PFSK-1 (cell line): Measurements from ENCODE around the gene BPIFB3. TPM values are rescaled to one million over a fixed set of nuclear protein-coding genes. Genes with fewer than 3 reads are reported as not detected.

Experiments
- FOXP2 ChIP-seq: optimal IDR thresholded peaks from 2 replicates; pipeline ENCODE3; 2011; ENCODE audit warnings: borderline replicate concordance, control low read depth, inconsistent platforms; ENCODE audit not compliant: insufficient read depth; ENCODE audit errors: extremely low read length, extremely low read depth
- POLR2AphosphoS5 ChIP-seq: IDR thresholded peaks from 2 replicates; pipeline ENCODE4 v1.6.1; 2012; ENCODE audit warnings: low read depth, mild to moderate bottlenecking, control low read depth, low read length, moderate library complexity
- REST ChIP-seq, 2 experiments: IDR thresholded peaks; 2 replicates each; pipeline versions ENCODE4 v1.6.1 to v1.8.0; 2011 to 2012; ENCODE audit warnings: low read depth in 2 of 2, low read length in 2 of 2, control low read depth in 1 of 2, inconsistent platforms in 1 of 2, mild to moderate bottlenecking in 1 of 2, moderate library complexity in 1 of 2; ENCODE audit not compliant: insufficient read depth in 1 of 2
- SIN3A ChIP-seq: IDR thresholded peaks from 2 replicates; pipeline ENCODE4 v1.6.1; 2012; ENCODE audit warnings: mild to moderate bottlenecking, low read length, moderate library complexity, borderline replicate concordance; ENCODE audit not compliant: insufficient read depth
- TAF1 ChIP-seq: IDR thresholded peaks from 2 replicates; pipeline ENCODE4 v1.6.1; 2012; ENCODE audit warnings: low read length, control low read depth, borderline replicate concordance; ENCODE audit not compliant: insufficient read depth
- polyA plus RNA-seq: library from polyadenylated mRNA; unstranded; fragments of >200 nt; gene quantifications from one replicate; pipeline ENCODE4 v1.2.1, GENCODE V29; 2012; ENCODE audit warnings: low read depth, missing spikeins; ENCODE audit not compliant: insufficient read length

Gene BPIFB3
- not detected for polyA plus RNA-seq

GRCh38 chr20:33053291-33054106 lies at the start of gene BPIFB3:
Gene BPIFB3 (plus strand): TSS chr20:33053903. CDS start chr20:33055436, 1,533 bp downstream.
- no peak for TF ChIP-seq TAF1
- TF ChIP-seq POLR2AphosphoS5: no peak
- no peak for TF ChIP-seq SIN3A
- no peak for TF ChIP-seq REST (IDR thresholded peaks at IDR 0.05; ENCODE audit: insufficient read depth in 1 of 2, low read depth in 2 of 2, low read length in 2 of 2)
- no peak for TF ChIP-seq FOXP2

GRCh38 chr20:33004141-33004751 lies 49.5 kb upstream of the BPIFB3 start, which contains the start of gene SUN5:
Gene SUN5 (minus strand): TSS chr20:33004433. CDS start chr20:33004340, 93 bp downstream.
- no peak for TF ChIP-seq FOXP2

GRCh38 chr20:33005132-33005566 lies 48.6 kb upstream of the BPIFB3 start:
- TF ChIP-seq POLR2AphosphoS5 (no peak), FOXP2 (no peak), REST (IDR thresholded peaks at IDR 0.05; ENCODE audit: insufficient read depth in 1 of 2, low read depth in 2 of 2, low read length in 2 of 2) (no peak), SIN3A (no peak), TAF1 (no peak)

- TF ChIP-seq POLR2AphosphoS5 (no peak), FOXP2 (no peak), TAF1 (no peak), REST (IDR thresholded peaks at IDR 0.05; ENCODE audit: insufficient read depth in 1 of 2, low read depth in 2 of 2, low read length in 2 of 2) (no peak), SIN3A (no peak)
Observed at GRCh38 chr20:33005908-33006775, 47.6 kb upstream of the BPIFB3 start.

- TF ChIP-seq SIN3A: no peak
- no peak for TF ChIP-seq REST (IDR thresholded peaks at IDR 0.05; ENCODE audit: insufficient read depth in 1 of 2, low read depth in 2 of 2, low read length in 2 of 2)
- no peak for TF ChIP-seq FOXP2
- no peak for TF ChIP-seq POLR2AphosphoS5
- TF ChIP-seq TAF1: no peak
Observed at GRCh38 chr20:33006776-33007375, 46.8 kb upstream of the BPIFB3 start.
